KMS-11 (cell line): ENCODE results near the gene FBXL12.
"Not testable (repeated sequence)": the region's sequence is repeated elsewhere in the genome, so short reads cannot be mapped to it uniquely, and the experiment has no call there.

Source experiments
- H2AFZ ChIP-seq: fragments of 200-600 bp; sonication (generic); 2 replicates; pipeline ENCODE4 v1.6.1; 2016; ENCODE audit warnings: antibody characterized with exemption, mixed run types, low read depth
- H3K27ac ChIP-seq: fragments of 200-600 bp; sonication (generic); 2 replicates; pipeline ENCODE4 v1.6.1; 2016; ENCODE audit warnings: mild to moderate bottlenecking, mixed run types
- H3K27me3 ChIP-seq: fragments of 200-600 bp; sonication (generic); 2 replicates; pipeline ENCODE4 v1.6.1; 2017; ENCODE audit warnings: mild to moderate bottlenecking, low read depth, mixed run types, moderate library complexity; ENCODE audit not compliant: insufficient read depth
- H3K36me3 ChIP-seq: fragments of 200-600 bp; sonication (generic); 2 replicates; pipeline ENCODE4 v1.6.1; 2017; ENCODE audit warnings: mild to moderate bottlenecking, mixed run types; ENCODE audit not compliant: insufficient read depth
- H3K4me1 ChIP-seq: fragments of 200-600 bp; sonication (generic); 2 replicates; pipeline ENCODE4 v1.6.1; 2016; ENCODE audit warnings: mild to moderate bottlenecking, low read depth, mixed run types; ENCODE audit not compliant: poor library complexity, severe bottlenecking
- H3K4me2 ChIP-seq: fragments of 200-600 bp; sonication (generic); 2 replicates; pipeline ENCODE4 v1.7.0; 2016; ENCODE audit warnings: mild to moderate bottlenecking, mixed run types
- H3K4me3 ChIP-seq: fragments of 200-600 bp; sonication (generic); IDR thresholded peaks from 2 replicates; pipeline ENCODE4 v1.6.1; 2017; ENCODE audit warnings: low read depth, low read length, mixed read lengths; ENCODE audit not compliant: insufficient read depth
- H3K79me2 ChIP-seq: fragments of 200-600 bp; sonication (generic); 2 replicates; pipeline ENCODE4 v1.6.1; 2016; ENCODE audit warnings: low read depth, mixed run types; ENCODE audit not compliant: insufficient read depth
- H3K9ac ChIP-seq: fragments of 200-600 bp; sonication (generic); 2 replicates; pipeline ENCODE4 v1.6.1; 2016; ENCODE audit warnings: mild to moderate bottlenecking, mixed run types
- H4K20me1 ChIP-seq: fragments of 200-600 bp; sonication (generic); 2 replicates; pipeline ENCODE4 v1.6.1; 2016; ENCODE audit warnings: mild to moderate bottlenecking, mixed run types; ENCODE audit not compliant: insufficient read depth
- CTCF ChIP-seq: fragments of 200-600 bp; sonication (generic); conservative IDR thresholded peaks from 2 replicates; pipeline ENCODE4 v1.6.1; 2017; ENCODE audit warnings: low read depth, mild to moderate bottlenecking, antibody characterized with exemption, low read length, moderate library complexity, mixed read lengths

FBXL12 gene

GRCh38 chr19:9789066-9789465, 29.8 kb downstream of the FBXL12 start:
- no peak overlapping the region for H3K4me3 ChIP-seq
- TF ChIP-seq CTCF: no peak
- no peaks in the 10 kb centered on the region for H3K36me3 ChIP-seq
- no peak overlapping the region for H3K9ac ChIP-seq
- no peak overlapping the region for H3K27ac ChIP-seq
- no peaks in the 10 kb centered on the region for H3K27me3 ChIP-seq
- no peak overlapping the region for H3K4me2 ChIP-seq
- no peaks in the 10 kb centered on the region for H3K79me2 ChIP-seq
- H2AFZ ChIP-seq: no peak overlapping the region
- no peaks in the 10 kb centered on the region for H4K20me1 ChIP-seq
- peaks cover 13% of the 10 kb centered on the region for H3K4me1 ChIP-seq

GRCh38 chr19:9788604-9789003, 30.3 kb downstream of the FBXL12 start:
- not testable (repeated sequence) for H3K4me3 ChIP-seq, H3K4me2 ChIP-seq, H2AFZ ChIP-seq, H4K20me1 ChIP-seq, H3K27ac ChIP-seq, H3K36me3 ChIP-seq, H3K79me2 ChIP-seq, H3K9ac ChIP-seq, H3K27me3 ChIP-seq
- H3K4me1 ChIP-seq: peaks cover 13% of the 10 kb centered on the region

GRCh38 chr19:9786819-9787218, 32.1 kb downstream of the FBXL12 start:
- H2AFZ ChIP-seq: no peak overlapping the region
- H3K36me3 ChIP-seq: no peaks in the 10 kb centered on the region
- H3K27ac ChIP-seq: no peak overlapping the region
- no peak overlapping the region for H3K4me2 ChIP-seq
- no peaks in the 10 kb centered on the region for H3K27me3 ChIP-seq
- H4K20me1 ChIP-seq: no peaks in the 10 kb centered on the region
- TF ChIP-seq CTCF: no peak
- no peak overlapping the region for H3K4me3 ChIP-seq
- no peak overlapping the region for H3K9ac ChIP-seq
- peaks cover 13% of the 10 kb centered on the region for H3K4me1 ChIP-seq
- no peaks in the 10 kb centered on the region for H3K79me2 ChIP-seq

- Histone ChIP-seq H3K9ac (no peak overlapping the region), H2AFZ (peak overlapping the region; percentile 98; the same call in 1 of the 2 replicates), H3K27ac (no peak overlapping the region), H3K4me1 (peaks cover 13% of the 10 kb centered on the region), H4K20me1 (no peaks in the 10 kb centered on the region), H3K4me3 (no peak overlapping the region), H3K36me3 (no peaks in the 10 kb centered on the region), H3K27me3 (no peaks in the 10 kb centered on the region), H3K79me2 (no peaks in the 10 kb centered on the region), H3K4me2 (peak overlapping the region; percentile 71; the same call in 1 of the 2 replicates)
- TF ChIP-seq CTCF: no peak
Observed at GRCh38 chr19:9786342-9786741, 32.5 kb downstream of the FBXL12 start.

- H3K4me1 ChIP-seq: peaks cover 6% of the 10 kb centered on the region
- no peak overlapping the region for H3K4me3 ChIP-seq
- TF ChIP-seq CTCF: no peak
- H3K27ac ChIP-seq: peak overlapping the region; percentile 32; the same call in 1 of the 2 replicates
- peak overlapping the region; percentile 98 for H2AFZ ChIP-seq
- H3K36me3 ChIP-seq: no peaks in the 10 kb centered on the region
- no peaks in the 10 kb centered on the region for H4K20me1 ChIP-seq
- peak overlapping the region; percentile 86 for H3K4me2 ChIP-seq
- H3K79me2 ChIP-seq: no peaks in the 10 kb centered on the region
- no peaks in the 10 kb centered on the region for H3K27me3 ChIP-seq
- H3K9ac ChIP-seq: no peak overlapping the region; the same call in 1 of the 2 replicates
Observed at GRCh38 chr19:9785367-9786331, 33.2 kb downstream of the FBXL12 start.

- not testable (repeated sequence) for H3K27ac ChIP-seq, H3K4me1 ChIP-seq, H3K79me2 ChIP-seq, H3K27me3 ChIP-seq, H4K20me1 ChIP-seq, H3K4me2 ChIP-seq, H3K9ac ChIP-seq, H2AFZ ChIP-seq, H3K4me3 ChIP-seq, H3K36me3 ChIP-seq
Observed at GRCh38 chr19:9784163-9784496, 34.7 kb downstream of the FBXL12 start.
